Psoas muscle (tissue), 8 donors: ENCODE measurements around the gene TUSC7. TPM values are rescaled to one million over a fixed set of nuclear protein-coding genes. Genes with fewer than 3 reads are reported as not detected.

ENCODE experiments used
- ATAC-seq, 4 donors: fragments of 200-7000 bp; cut with Tn5 transposase; one replicate each; pipeline ENCODE4 v1.9.1; 2020; ENCODE audit warnings: moderate library complexity in 3 of 4, mild to moderate bottlenecking in 2 of 4
- DNase-seq, 2 donors: peaks; one replicate each; pipeline ENCODE4 v3.0.0-alpha.2; 2020
- H3K27ac ChIP-seq: fragments of 200-600 bp; one replicate; pipeline ENCODE4 v1.8.0; 2022
- H3K27me3 ChIP-seq, 3 donors: fragments of 200-600 bp in 1 of 3; one replicate each; pipeline versions ENCODE4 v1.6.1 to v1.8.0; 2013 to 2022; ENCODE audit warnings: low read length in 2 of 3, mild to moderate bottlenecking in 2 of 3, moderate library complexity in 1 of 3; ENCODE audit not compliant: insufficient read depth in 3 of 3
- H3K36me3 ChIP-seq, 2 donors: fragments of 200-600 bp in 1 of 2; one replicate each; pipeline versions ENCODE4 v1.6.1 to v1.8.0; 2013 to 2022; ENCODE audit warnings: low read depth in 1 of 2, mild to moderate bottlenecking in 1 of 2, moderate library complexity in 1 of 2; ENCODE audit not compliant: insufficient read depth in 1 of 2
- H3K4me1 ChIP-seq: fragments of 200-600 bp; one replicate; pipeline ENCODE4 v1.8.0; 2022
- H3K4me3 ChIP-seq: fragments of 200-600 bp; one replicate; pipeline ENCODE4 v1.8.0; 2022; ENCODE audit warnings: mild to moderate bottlenecking
- H3K9me3 ChIP-seq: fragments of 200-600 bp; one replicate; pipeline ENCODE4 v1.8.0; 2022
- CTCF ChIP-seq: fragments of 200-600 bp; IDR thresholded peaks from one replicate; pipeline ENCODE4 v1.8.0; 2022; ENCODE audit warnings: antibody characterized with exemption
- WGBS, 3 donors: extraction: QIAGEN DNeasy Blood & Tissue Kit; methylation state at CpG; one replicate each; pipeline versions ENCODE4 v1.1.6 to v1.1.7; 2013; 5-methylcytosine and 5-hydroxymethylcytosine counted together
- intact Hi-C, 2 donors: fragments of 100-400 bp; cut with DNase I; formaldehyde crosslinking; loops; one replicate each; pipeline versions ENCODE4 v1.11.0 to v1.14.2; 2022
- polyA plus RNA-seq, 3 donors: library from polyadenylated mRNA; stranded (reverse); fragments of 200-250 nt; gene quantifications; one replicate each; pipeline ENCODE4 v1.2.3, GENCODE V29; 2013
- total RNA-seq, 4 donors: library from RNA; stranded (reverse); fragmentation: NEBNext Ultra II Directional in 2 of 4; extraction: Animal tissue kit (Norgen Biotek cat#: 25700) in 2 of 4; gene quantifications; one replicate each; pipeline versions ENCODE4 v1.2.1 to v1.2.4, GENCODE V29; 2021 to 2023
- donor health status: healthy with polysubstance abuse.
- donor health status: DM: no; HTN: no; CAD: no; lungs with moderate emphysema.
- donor health status: Bipolar disorder and iron deficiency.
- donor health status: healthy.
- donor health status: DM: yes; HTN: yes; CAD: no.
- donor health status: DM: no; HTN: no; CAD: no.
- donor health status: DM: no; HTN: no; CAD: no.
- donor health status: DM: yes; HTN: yes; CAD: no.

The TUSC7 gene
- total and polyA plus RNA-seq, 7 donors: not detected

DNA sequence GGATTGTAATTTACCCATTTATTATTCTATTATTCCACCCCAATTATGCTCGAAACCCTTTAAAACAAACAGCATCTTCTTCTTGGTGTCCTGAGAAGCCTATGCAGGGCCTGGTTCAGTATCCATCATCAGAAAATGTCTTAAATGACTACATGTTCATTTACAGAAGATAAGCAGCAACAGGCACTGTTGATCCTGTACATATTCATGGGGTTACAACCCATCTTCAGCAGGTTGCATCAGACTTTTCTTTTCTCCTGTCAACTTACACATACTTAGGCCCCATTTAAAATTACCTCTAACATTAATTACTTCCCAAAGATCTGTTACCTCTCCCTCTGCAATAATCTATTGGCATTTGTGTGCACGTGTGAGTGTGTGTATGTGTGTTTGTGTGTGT, 18.9 kb downstream of the TUSC7 start:
- H3K36me3 ChIP-seq: no peaks in the 10 kb centered on the region
- 65 to 79% (median 66%) methylated on average over 2 of the region's 2 CpGs for WGBS, 3 donors

GRCh38 chr3:116734243-116734642, 24.7 kb downstream of the TUSC7 start:
- H3K27ac ChIP-seq: no peak overlapping the region
- no peak overlapping the region for H3K4me3 ChIP-seq
- no peaks in the 10 kb centered on the region for H3K36me3 ChIP-seq
- ATAC-seq (no peak), DNase-seq (no peak)
- H3K9me3 ChIP-seq: no peaks in the 10 kb centered on the region
- intact Hi-C loops: no loop called here
- 93 to 97% (median 94%) methylated on average over 2 of the region's 2 CpGs for WGBS, 3 donors
- H3K27me3 ChIP-seq: peaks cover 0 to 2% (median 0%) of the 10 kb centered on the region in 3 donors
- no peak for TF ChIP-seq CTCF
- no peaks in the 10 kb centered on the region for H3K4me1 ChIP-seq

More for the DNA sequence above, 18.9 kb downstream of the TUSC7 start:
- Histone ChIP-seq H3K27ac (no peak overlapping the region), H3K27me3 (no peaks in the 10 kb centered on the region), H3K9me3 (no peaks in the 10 kb centered on the region), H3K4me3 (no peak overlapping the region), H3K4me1 (no peaks in the 10 kb centered on the region)
- intact Hi-C loops: no loop called here
- DNase-seq: no peak
- no peak for TF ChIP-seq CTCF
- no peak for ATAC-seq

DNA sequence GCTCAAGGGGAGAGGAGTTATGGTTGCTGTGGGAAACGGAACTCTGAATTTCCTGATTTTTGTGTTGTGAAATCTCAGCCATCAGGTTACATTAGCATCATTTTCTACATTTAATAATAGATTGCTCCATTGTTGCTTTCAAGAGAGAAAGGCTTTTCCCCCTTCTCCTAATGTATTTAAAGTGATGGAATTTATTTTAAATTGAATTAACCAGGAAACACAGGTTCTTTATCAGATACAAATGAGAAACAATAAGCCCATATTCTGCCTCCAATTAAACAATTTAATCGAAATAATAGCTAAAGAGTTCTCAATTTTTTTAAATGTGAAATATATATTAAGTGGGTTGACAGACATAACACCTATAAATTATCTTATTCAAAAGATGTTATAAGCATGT, 30.1 kb downstream of the TUSC7 start:
- no peaks in the 10 kb centered on the region for H3K9me3 ChIP-seq
- H3K36me3 ChIP-seq: no peaks in the 10 kb centered on the region
- no peaks in the 10 kb centered on the region for H3K4me1 ChIP-seq
- no peak for TF ChIP-seq CTCF
- no peak overlapping the region for H3K4me3 ChIP-seq
- H3K27ac ChIP-seq: no peak overlapping the region
- peaks cover 0 to 2% (median 0%) of the 10 kb centered on the region in 3 donors for H3K27me3 ChIP-seq
- DNase-seq (no peak), ATAC-seq (no peak)
- intact Hi-C loops: no loop called here
- 38 to 41% (median 40%) methylated on average over 2 of the region's 2 CpGs for WGBS, 3 donors

- Histone ChIP-seq H3K27me3 (no peaks in the 10 kb centered on the region), H3K27ac (no peak overlapping the region), H3K4me1 (no peaks in the 10 kb centered on the region), H3K4me3 (no peak overlapping the region), H3K9me3 (no peaks in the 10 kb centered on the region), H3K36me3 (no peaks in the 10 kb centered on the region)
- no peak for ATAC-seq
- DNase-seq: no peak
- TF ChIP-seq CTCF: no peak
- intact Hi-C loops: no loop called here
- 76 to 77% (median 76%) methylated on average over 2 of the region's 2 CpGs for WGBS, 3 donors
Measured at GRCh38 chr3:116740293-116740692, 30.7 kb downstream of the TUSC7 start.

DNA sequence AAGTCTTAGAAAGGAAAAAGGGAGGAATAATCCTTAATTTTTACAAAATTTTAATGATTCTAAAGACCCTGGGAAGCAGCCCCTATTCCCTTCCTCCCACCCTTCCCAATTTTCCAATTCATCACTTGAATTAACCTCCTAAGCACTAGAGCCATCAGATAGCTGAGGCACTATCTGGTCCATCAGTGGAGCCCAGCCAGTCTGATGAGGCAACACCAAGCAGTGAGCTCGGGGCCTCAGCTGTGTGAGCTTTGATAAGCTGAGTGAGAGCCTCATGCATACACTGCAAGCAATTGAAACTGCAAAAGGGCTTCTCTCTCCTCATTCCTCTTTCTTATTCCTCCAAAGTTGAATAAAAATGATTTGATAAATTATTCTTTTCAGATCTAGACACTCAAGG, 31.9 kb downstream of the TUSC7 start:
- ATAC-seq: no peak

More for the DNA sequence above, 31.9 kb downstream of the TUSC7 start:
- H3K4me3 ChIP-seq: no peak overlapping the region
- intact Hi-C loops: no loop called here
- H3K4me1 ChIP-seq: no peaks in the 10 kb centered on the region
- H3K27me3 ChIP-seq: no peaks in the 10 kb centered on the region
- 31 to 46% (median 38%) methylated on average over 1 of the region's 1 CpG for WGBS, 3 donors
- H3K36me3 ChIP-seq: no peaks in the 10 kb centered on the region
- no peak for TF ChIP-seq CTCF
- no peak for DNase-seq
- H3K27ac ChIP-seq: no peak overlapping the region
- H3K9me3 ChIP-seq: no peaks in the 10 kb centered on the region
